CD4-positive, alpha-beta T cell treated with Interleukin-4 for 4 hours (primary cell): Measurements from ENCODE around the gene MAP3K9.

ENCODE experiments used
- DNase-seq: peaks from one replicate; pipeline ENCODE4 v3.0.0-alpha.2; 2020

The MAP3K9 gene

GRCh38 chr14:70816525-70816924 lies 7.2 kb upstream of the MAP3K9 start:
- DNase-seq, result no peak

DNA sequence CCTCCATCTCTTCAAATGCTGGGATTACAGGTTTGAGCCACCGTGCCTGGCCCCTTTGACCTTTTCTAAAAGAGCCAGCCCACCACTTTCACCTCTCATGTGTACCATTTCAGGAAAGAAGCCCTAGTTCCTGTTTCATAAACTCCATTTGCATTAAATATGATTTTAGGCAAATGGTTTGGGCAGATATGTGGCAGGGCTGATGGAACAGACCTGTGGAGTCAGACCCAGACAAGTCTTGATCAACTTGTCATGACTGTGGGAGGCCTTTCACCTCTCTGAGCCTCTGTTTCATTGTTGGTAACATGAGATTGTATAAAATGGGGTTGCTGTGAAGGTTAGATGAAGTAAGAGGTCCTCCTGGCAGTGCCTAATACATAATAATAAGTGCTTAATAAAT lies 5.2 kb upstream of the MAP3K9 start:
- no peak for DNase-seq

- no peak for DNase-seq
Measured at GRCh38 chr14:70812124-70812818, 3.0 kb upstream of the MAP3K9 start.

- DNase-seq, result no peak
Measured at GRCh38 chr14:70811578-70811977, 2.3 kb upstream of the MAP3K9 start.

- no peak for DNase-seq
Measured at GRCh38 chr14:70811050-70811449, 1.7 kb upstream of the MAP3K9 start.

DNA sequence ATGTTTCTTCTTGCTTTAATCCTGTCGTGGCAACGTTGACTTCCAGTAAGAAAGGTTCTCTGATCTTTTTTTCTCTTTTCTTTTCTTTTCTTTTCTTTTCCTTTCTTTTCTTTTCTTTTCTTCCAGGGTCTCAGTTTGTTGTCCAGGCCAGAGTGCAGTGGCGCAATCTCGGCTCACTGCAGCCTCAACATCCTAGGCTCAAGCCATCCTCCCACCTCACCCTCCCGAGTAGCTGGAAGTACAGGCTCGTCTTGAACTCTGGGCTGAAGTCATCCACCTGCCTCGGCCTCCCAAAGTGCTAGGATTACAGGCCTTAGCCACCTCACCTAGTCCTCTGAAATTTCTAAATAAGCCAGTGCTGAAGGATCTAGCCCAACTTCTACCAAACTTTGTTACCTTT lies 1.3 kb upstream of the MAP3K9 start:
- no peak for DNase-seq

GRCh38 chr14:70808416-70809224 lies 693 bp downstream of the MAP3K9 start:
- DNase-seq, result peak; percentile 15

DNA sequence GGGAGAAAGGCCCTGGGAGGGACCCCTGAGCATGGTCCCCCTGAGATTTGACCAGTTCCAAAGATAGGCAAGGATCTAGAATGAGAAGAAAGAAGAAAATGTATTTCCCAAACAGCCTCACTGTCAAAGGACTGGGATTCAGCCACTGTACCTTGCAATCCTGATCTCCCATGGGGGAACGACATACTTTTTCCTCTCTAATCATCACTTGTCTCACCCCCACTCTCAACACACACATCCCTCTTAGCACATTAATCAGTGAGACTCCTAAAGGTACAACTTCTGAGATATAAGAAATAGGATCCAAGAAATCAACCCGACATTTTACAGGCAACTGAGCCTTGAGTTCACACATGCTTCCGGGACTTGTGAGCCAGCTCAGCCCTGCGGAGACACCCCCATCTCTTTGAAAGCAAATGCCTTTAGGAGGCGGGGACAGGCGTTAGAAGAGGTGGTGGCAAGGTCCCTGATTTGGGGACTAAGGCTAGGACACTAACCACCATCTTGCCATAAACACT lies 1.4 kb downstream of the MAP3K9 start:
- peak; percentile 62 for DNase-seq

- DNase-seq, result no peak
Measured at GRCh38 chr14:70804556-70805162, 4.7 kb downstream of the MAP3K9 start.

- DNase-seq, result no peak
Measured at GRCh38 chr14:70803321-70804310, 5.7 kb downstream of the MAP3K9 start.

DNA sequence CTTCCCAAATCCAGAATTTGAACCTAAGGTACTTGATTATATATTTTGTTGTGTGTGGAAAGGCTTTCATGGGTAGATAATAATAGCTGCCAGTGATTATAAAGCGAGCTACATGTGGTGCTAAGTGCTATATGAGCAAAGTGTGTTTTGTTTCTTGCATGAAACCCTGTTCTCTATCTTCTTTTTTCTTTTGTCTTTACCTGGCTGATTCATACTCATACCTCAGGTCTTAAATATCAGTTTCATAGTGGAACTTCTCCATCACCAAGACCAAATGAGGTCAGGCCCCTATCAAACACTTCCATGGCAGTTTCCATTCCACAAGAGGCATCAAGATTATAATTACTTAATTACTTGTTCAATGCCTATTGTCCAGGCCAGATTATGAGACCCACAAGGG lies 6.9 kb downstream of the MAP3K9 start:
- DNase-seq, result no peak

DNA sequence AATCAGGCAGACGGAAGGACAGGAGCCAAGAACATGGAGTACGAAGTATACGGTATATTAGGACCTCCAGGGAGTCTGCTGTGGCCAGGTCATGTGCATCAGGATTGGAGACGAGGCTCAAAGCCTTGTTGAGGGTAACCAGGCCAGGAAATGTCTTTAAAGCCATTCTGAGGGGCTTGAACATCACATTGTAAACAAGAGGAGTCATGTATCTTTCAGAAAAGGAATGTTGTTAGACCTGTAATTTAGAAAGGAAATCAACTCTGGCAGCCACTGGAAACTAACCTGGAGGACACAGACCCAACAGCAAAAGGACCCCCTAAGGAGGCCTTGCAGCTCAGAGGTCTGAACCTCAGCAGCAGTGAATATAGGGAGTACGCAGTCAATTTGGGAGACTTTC lies 7.5 kb downstream of the MAP3K9 start:
- DNase-seq, result no peak

- no peak for DNase-seq
Measured at GRCh38 chr14:70796551-70796950, 12.8 kb downstream of the MAP3K9 start.

GRCh38 chr14:70794294-70794693 lies 15.0 kb downstream of the MAP3K9 start:
- no peak for DNase-seq

- no peak for DNase-seq
Measured at GRCh38 chr14:70793637-70794036, 15.7 kb downstream of the MAP3K9 start.

GRCh38 chr14:70792939-70793338 lies 16.4 kb downstream of the MAP3K9 start:
- DNase-seq, result no peak

DNA sequence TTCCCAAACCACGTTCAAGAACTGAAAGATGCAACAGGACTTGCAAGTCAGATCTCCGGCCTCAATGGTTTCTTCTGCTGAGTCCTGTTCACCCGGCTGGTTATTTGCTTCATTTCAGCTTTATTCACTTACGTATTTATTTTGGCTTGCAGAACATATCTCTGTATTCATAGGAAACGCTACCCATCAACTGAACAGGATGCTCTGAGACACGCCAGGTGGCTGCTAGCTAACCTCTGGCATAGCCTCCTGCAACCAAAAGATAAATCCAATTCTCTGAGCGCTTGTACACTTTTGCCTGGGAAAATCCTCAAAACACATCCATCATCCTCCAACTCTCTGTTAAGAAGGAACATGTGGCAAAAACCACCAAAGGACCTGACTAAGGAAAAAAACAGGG lies 17.3 kb downstream of the MAP3K9 start:
- DNase-seq, result no peak

GRCh38 chr14:70789961-70790360 lies 19.4 kb downstream of the MAP3K9 start:
- DNase-seq, result no peak

DNA sequence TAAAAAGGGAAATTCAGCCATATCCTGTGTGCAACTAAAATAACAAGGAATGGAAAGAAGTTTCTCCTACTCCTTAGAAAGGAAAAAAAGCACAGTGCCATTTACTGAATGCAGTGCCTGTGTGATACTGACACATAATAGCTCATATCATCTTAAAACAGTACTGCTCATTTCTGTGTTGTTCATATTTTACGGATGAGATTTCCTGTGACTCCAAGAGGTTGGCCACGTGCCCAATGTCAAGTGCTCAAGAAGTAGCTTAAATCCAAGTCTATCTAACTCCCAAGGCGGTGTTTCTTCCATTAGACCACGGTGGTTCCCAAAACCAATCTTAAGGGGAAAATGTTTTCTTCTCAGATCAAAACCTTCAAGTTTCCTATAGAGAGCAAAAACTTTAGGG lies 20.0 kb downstream of the MAP3K9 start:
- no peak for DNase-seq

DNA sequence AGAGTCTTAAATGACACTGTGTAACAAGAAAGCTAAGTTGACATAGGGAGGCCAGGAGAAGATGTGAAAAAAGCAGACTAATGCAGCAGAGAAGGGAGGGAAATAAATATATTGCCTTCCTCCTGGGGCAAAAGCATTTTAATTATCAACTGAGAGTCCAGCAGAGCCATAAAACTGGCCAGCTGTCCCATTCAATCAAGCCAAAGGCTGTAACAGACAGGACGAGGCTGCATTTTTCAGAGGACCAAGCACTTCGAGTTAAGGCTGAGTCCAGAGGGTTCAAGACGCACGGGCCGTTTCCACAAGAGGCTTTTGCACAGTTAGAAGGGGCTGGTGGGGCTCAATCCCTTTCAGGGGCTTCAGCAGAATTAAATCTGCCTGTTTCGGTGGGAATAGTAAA lies 20.4 kb downstream of the MAP3K9 start:
- DNase-seq, result no peak

DNA sequence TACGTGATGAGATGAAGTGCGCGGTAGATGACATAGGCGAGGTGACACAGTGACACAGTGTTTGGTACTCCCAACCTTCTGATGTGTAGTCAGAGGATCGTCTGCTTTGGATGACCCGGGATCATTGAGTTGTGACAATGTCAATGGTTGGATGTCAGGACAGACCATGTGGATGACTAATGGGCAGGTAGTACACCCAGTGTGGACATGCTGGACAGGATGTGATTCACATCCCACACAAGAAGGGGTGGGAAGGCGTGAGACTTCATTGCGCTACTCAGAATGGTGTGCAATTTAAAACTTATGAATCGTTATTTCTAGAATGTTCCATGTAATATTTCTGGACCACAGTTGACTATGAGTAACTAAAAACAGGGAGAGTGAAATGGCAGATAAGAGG lies 23.8 kb downstream of the MAP3K9 start:
- DNase-seq, result no peak

- no peak for DNase-seq
Measured at GRCh38 chr14:70784886-70785285, 24.4 kb downstream of the MAP3K9 start.

DNA sequence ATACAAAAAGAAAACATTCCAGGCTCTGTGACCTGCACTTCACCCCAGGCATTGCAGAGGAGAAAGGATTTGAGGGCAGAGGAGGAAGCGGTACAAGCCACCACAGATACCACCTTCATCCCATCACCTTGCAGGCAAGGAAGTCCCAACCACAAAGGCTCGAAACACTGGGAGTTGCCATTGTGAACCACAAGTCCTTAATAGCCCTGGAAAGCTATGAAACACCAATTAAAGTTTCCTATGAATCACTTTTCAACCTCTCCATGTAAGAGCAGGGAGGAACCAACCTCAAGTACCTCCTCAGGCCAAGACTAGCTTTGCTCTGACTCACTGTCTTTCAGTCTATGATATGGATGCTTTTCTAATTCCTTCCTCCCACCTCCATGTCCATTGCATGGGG lies 27.0 kb downstream of the MAP3K9 start:
- DNase-seq, result no peak
